ENCODE results near the gene PTGIS.
"Not testable (repeated sequence)": the region's sequence is repeated elsewhere in the genome, so short reads cannot be mapped to it uniquely, and the experiment has no call there.

Gene PTGIS

DNA sequence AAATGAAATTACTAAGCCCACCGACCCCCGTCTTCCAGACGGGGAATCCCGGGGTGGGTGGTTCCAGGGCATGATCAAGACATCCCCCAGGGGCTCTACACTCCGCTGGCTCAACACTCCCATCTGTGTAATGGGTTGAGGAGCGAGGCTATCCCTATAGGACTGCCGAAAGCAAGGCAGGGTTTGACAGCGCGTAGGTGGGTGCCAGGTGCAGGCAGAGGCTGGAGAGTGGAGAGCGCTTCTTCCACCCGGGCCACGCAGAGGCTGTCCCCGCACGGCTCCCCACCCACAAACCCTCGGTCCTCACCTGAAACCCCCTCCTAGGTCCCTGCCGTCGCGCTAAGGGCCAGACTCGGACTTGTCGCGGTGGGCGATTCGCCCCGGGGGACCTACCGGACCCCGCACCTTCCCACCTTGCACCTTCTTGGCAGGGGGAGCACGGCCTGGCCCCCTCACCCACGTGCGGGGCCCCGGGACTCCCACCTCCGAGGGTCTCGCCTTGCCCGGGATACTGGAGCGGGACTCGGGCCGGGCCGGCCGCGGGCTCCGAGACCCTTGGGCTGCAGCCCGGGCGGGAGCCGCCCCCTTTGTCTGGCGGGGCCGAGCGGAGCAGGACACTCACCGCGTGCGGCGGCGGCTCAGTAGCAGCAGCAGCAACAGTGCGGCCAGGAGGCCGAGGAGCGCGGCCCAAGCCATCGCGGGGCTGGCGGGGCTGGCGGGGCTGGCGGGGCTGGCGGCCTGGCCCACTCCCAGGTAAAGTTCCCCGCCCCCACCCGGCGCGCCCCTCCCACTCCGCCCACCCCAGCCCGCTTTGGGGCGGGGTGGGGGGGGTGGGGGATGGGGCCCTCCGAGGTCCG, at the start of gene PTGIS:
TSS of gene PTGIS (minus strand) at position 717 of the 857 bp plus-strand sequence. CDS start at position 696, 21 bp downstream.
- peak; percentile 81 for DNase-seq (ENCODE audit: low spot score)

DNA sequence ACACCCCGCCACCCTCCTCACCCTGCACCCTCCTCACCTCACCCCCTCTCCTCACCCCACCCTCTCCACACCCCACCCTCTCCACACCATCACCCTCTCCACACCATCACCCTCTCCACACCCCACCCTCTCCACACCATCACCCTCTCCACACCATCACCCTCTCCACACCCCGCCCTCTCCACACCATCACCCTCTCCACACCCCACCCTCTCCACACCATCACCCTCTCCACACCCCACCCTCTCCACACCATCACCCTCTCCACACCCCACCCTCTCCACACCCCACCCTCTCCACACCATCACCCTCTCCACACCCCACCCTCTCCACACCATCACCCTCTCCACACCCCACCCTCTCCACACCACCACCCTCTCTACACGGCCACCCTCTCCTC, 49.5 kb upstream of the PTGIS start:
- DNase-seq (ENCODE audit: low spot score) = not testable (repeated sequence)

DNA sequence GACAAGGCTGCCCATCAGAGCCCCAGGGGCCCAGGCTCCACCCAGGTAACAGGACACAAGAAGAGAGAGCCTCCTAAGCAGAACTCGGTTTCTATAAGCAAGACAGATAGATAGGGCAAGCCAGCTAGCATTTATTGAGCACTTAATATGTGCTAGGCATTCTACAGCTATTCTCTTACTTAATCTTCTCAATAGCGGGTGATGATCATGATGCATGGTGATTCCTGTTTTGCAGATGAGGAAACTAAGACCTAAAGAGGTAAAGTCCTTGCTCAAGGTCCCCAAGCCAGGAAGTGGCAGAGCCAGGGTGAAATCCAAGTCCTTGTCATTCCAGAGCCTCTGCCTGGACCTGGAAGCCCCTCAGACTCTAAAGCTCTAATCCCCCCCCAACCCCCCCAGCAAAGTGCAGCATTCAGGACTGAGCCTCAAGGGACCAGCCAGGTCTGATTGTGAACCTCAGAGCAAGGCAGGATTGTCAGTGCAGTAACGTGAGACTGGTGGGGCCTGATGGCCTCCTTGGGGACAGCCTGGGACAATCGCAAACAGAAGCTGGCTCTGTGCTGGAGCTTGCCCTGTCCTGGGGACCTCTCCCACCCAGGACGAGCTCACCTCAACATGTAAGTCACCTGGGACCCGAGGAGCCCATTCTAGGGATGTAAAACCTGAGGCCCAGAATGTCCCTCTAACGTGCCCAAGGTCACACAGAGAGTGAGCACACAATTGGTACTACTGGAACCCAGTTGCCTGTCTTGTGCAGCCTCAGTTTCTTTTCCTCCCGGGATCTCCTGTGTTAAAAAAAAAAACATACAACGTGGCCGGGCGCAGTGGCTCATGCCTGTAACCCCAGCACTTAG, 48.4 kb upstream of the PTGIS start:
- no peak for DNase-seq (ENCODE audit: low spot score)

DNA sequence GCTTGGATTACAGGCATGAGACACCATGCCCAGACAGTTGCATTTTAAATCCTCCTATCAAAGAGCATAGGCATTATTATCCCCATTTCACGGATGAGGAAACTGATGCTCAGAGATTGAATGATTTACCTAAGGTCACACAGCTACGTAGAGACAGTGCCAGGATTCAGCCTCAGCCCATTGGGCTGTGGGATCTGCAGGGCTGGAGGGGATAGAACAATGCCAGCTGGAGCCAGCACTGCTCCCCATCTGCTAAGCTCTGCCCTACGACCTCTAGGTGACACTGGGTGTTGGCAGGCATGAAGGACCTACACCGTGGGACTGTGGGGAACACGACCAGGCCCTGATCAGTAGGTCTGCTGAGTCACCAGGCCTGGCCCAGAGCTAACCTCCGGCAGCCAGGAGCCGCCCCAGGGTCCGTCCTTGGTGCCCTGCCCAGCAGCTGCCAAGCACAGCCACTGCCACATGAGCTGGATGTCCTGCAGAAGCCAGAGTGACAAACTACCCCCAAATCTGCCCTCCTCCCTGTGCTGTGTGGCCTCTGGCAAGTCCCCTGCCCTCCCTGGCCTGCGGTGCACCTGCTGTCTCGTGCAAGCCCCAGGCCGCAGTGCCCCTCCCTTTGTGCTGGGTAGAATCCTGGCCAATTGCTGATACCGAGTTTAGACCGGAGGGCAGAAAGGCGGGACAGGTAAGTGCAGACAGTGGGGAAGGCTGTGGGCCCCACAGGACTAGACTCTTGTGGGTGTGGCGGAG, 47.6 kb upstream of the PTGIS start:
- no peak for DNase-seq (ENCODE audit: low spot score)

DNA sequence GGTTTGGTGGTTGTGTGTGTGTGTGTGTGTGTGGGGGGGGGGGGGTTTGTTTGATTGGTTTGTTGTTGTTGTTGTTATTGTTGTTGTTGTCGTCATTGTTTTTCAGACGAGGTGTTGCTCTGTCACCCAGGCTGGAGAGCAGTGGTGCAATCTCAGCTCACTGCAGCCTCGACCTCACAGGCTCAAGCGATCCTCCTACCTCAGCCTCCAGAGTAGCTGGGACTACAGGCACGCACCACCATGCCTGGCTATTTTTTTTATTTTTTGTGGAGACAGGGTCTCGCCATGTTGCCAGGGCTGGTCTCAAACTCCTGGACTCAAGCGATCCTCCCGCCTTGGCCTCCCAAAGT, 47.1 kb upstream of the PTGIS start:
- DNase-seq (ENCODE audit: low spot score) = not testable (repeated sequence)

DNA sequence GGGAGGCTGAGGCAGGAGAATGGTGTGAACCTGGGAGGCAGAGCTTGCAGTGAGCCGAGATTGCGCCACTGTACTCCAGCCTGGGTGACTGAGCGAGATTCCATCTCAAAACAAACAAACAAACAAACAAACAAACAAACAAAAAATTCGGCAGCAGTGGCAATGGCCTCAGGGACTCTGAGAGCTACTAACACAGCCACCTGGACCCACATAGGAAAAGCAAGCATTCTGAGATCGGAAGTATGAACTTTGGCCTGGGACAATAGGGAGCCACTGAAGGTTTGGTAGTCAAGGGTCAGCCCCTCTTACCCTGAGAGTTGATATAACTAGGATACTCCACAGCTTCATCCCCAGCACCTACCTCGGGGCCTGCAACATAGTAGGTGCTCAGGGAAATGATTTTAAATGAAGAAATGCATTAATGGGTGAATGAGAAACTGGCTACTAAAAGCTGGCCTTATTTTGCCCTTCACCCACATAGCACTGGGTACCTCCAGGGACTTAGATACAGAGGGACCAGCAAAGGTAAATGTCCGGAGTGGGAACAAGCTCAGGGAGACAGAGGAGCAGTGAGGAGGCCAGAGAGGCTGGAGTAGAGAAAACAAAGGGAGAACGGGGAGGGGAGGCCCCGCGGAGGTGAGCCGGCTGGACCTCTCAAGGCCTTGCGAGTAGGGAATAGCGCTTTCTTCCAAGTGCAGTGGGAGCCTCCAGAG, 46.6 kb upstream of the PTGIS start:
- DNase-seq (ENCODE audit: low spot score) = no peak

DNA sequence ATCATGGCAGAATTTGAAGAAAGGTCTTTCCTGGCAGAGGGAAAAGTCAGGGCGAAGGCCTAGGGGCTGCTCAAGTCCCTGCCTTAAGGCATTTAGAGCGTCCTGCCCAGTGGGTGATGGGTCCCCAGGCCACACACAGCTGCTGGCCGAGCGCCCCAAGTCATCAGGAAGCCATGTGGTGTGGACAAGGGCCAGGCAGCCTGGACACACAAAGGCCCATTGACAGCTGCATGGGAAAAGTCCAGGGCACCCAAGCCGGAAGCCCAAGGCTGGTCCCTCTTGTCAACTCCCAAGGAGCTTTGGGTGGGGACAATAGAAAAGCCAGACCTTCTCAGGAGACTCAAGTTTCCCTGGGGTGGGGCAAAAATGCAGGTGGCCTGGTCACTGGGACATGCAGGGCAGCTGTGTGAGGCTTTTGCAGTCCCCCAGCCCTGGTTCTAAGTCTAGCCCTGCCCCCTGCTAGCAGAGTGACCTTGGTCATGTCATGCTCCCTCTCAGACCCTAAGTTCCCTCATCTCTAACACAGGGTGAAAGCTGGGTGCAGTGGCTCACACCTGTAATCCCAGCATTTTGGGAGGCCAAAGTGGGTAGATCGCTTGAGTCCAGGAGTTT, 44.3 kb upstream of the PTGIS start:
- no peak for DNase-seq (ENCODE audit: low spot score)

DNA sequence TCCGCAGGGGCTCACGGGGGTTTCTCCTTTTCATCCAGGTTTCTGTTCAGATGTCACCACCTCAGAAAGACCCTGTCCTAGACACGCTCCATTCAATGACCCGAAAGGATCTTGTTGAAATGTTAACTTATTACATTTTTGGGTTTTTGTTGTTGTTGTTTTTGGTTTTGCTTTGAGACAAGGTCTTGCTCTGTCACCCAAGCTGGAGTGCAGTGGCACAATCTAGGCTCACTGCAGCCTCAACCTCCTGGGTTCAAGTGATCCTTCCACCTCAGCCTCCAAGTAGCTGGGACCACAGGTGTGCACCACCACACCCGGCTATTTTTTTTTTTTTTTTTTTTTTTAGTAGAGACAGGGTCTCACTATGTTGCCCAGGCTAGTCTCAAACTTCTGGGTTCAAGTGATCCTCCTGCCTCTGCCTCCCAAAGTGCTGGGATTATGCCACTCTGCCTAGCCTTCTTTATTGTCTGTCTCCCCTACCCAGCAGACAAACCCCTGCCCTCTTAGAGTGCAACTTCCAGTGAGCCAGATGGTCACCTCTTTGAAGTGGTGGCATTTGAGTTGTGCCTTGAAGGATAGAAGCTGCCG, 43.7 kb upstream of the PTGIS start:
- DNase-seq (ENCODE audit: low spot score) = not testable (repeated sequence)

DNA sequence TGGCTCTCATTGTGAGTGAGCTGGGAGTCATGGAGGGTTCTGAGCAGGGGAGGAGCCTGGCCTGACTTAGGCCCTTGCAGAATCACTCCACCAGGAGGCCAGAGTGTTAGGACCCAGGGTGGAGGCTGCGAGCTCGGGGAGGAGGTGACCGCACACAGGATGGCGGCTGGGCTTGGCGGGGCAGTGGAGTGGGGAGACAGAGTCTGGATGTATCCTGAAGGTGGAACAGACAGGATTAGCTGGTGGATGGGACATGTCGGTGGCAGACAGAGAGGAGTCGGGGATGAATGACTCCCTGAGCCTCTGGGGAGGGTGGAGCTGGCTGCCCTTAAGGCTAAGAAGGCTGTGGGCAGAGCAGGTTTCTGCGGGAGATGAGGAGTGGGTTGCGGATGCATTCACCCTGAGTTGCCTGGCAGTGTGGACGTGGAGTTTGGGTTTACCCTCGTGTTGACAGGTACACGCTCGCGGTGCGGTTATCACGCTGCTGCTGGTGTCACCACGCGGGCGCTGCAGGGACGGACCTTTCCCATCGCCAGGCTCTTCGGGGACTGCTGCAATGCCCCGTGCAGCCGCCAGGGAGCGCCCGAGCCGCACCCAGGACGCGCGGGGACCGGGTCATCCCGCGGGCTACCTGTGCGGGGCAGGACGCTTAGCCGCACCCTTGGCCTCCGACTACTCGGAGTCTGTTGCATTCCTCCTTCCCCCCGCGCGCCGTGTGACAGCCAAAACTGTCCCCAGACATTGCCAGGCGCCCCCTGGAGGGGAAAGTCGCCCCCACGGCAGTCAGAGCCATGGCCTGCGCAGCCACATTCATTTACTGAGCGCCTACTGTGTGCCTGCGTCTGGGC, 43.0 kb upstream of the PTGIS start:
- DNase-seq (ENCODE audit: low spot score) = peak; percentile 93

DNA sequence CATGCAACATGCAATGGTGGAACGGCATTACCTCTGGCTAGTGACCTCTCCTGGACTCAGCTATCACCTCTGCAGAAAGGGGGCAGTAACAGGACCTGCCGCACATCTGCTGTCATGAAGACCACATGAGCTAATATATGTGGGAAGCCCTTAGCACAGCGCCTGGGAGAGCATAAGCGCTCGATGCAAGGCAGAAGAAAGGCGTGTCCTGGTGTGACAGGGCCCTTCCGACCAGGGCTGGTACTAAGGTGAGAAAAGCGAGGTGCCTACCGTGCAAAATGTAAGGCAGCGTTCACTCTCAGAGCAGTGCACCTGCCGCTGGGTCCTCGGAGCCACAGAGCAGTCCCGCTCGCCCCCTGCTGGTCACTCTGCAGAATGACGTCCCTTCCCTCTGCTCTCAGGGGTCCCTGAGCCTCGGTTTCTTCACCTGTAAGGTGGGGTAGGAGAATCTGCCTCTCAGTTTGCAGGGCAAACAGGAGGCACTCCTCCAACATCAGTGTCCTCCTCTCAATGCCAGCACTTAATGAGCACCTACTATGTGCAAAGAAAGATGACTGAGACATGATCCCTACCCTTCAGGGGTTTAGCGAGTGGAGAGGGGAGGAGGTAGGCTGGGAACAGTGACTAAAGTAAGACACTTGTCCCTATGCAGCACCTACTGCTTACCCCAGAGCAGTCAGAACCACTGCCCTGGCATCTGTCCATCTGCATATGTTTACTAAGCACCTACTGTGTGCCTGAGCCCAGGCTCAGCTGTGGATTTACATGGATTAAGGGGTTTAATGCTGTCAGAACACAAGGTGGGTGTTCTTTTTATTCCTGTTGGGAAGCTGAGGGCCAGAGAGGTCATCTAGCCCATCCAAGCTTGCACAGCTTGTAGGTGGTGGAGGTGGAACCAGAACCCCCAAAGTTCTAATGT, 41.1 kb upstream of the PTGIS start:
- DNase-seq (ENCODE audit: low spot score) = peak; percentile 84

DNA sequence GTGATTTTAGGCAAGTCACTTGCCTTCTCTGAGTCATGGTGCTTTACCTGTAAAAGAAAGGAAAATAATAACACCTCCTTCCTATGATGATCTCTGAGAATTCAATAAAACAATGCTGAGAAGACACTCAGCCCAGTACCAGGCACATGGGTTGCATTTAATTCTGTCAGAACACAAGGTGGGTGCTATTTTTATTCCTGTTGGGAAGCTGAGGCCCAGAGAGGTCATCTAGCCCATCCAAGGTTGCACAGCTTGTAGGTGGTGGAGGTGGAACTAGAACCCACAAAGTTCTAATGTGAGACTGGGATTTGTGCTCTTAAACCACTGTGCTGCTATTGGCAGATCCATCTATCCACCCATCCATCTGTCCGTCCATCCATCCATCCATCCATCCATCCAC, 39.6 kb upstream of the PTGIS start:
- DNase-seq (ENCODE audit: low spot score) = no peak

DNA sequence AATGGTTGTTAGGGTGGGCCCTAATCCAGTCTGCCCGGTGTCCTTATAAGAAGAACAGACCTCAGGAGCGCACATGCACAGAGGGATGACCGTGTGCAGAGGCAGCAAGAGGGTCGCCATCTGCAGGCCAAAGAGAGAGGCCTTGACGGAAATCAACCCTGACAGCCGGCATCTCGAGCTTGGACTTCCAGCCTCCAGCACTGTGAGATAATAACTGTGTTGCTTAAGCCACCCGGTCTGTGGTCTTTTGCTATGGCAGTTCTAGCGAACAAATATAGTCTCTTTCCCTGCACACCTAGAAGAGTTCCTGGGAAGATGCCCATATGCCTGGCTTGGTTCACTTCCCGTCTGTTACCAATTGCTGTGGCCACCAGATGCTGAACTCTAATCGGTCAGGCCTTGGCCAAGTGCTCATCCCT, 35.3 kb upstream of the PTGIS start:
- peak; percentile 71 for DNase-seq (ENCODE audit: low spot score)

DNA sequence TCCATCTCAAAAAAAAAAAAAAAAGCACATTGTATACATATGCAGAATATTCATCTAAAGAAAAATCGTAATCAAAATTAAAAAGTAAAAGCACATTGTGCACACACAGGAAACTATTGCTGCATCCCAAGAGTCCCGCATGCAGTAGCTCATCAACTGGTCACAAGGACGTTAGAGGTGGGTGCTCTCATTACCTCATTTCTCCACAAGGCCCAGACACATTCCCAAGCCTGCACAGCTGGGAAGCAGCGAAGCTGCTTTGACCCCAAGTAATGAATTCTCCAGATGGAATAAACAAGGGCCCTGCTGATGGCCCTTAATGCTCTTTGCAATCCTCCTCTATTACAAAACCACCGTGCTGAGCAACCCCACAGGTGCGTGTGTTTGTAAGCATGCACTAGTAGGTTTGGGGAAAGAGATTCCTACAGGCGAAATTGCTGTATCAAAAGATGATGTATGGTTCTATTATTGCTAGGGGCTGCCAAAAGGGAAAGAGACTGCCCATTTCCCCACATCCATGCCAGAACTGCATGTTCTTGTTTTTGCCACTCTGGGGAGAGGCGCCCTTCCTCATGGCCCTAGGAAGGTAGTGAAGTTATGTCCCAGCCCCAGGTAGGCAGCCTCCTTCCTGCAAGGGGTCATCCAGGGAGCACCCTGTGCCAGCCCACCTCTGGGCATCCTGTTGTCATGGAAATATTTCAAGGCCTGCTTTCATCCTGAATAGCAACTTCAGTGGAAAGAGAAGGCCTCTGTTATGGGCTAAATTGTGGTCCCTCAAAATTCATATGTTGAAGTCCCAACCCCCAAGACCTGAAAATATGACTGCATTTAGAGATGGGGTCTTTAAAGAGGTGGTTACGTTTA, 34.6 kb upstream of the PTGIS start:
- no peak for DNase-seq (ENCODE audit: low spot score)

DNA sequence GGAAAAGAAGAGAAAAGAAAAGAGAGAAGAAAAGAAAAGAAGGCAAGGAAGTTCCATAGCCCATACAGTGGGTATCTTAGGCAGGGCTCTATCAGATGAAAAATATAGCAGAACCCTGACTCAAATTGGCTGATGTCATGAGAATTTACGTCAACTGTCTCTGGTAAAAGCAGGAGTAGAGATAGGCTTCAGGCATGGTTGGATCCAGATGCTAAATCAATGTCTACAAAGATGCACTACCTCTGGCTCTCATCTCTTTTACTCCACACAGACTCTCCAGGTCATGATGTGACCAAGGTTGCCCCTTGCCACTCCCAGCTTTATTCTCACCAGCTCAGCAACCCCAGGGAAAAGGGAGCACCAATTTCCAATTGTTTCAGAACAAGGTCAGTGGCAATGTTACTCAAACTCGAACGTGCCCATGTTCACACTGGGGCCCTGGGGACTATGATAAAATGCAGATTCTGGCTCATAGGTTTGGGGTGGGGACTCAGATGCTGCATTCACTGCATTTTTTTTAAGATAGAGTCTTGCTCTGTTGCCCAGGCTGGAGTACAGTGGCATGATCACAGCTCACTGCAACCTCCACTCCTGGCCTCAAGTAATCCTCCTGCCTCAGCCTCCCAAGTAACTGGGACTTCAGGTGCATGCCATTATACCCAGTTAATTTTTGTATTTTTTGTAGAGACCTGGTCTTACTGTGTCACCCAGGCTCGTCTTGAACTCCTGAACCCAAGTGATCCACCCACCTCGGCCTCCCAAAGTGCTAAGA, 33.4 kb upstream of the PTGIS start:
- DNase-seq (ENCODE audit: low spot score) = no peak

DNA sequence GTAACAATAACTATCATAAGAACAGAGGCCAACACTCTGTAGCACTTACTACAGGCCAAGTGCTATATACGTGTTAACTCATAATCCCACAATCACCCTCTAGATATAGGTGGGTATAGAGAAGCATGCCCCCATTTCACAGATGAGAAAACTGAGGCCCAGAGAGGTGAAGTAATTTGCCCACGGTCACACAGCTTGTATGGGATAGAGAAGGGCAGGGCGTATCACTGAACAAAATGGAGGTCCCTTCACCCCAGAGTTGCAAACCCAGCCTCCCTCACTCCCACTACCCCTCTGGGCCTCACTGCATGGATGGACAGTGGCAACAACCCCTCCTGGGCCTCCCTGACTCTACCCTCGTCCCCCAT, 31.8 kb upstream of the PTGIS start:
- no peak for DNase-seq (ENCODE audit: low spot score)

DNA sequence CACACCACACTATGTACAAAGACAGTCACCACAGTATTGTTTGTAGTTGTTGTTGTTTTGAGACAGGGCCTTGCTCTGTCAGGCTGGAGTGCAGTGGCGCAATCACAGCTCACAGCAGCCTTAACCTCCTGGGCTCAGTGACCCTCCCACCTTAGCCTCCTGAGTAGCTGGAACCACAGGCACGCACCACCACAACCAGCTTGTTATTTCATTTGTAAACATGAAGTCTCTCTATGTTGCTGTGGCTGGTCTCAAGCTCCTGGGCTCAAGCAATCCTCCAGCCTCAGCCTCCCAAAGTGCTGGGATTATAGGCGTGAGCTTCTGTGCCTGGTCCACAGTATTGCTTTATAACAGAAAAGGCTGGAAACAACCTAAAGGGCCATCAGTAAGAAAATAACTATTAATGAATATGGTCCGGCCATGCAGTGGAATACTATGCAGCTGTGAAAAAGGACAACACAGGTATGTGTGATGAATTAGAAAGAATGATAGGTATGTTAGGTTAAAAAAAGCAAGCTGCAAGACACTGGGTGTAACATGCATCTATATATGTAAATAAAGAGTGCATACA, 30.0 kb upstream of the PTGIS start:
- no peak for DNase-seq (ENCODE audit: low spot score)

Measured in iPS-NIHi11 (cell line).